T47D (cell line): ENCODE data around the gene SLC26A5.

Experiments
- DNase-seq, 2 experiments: peaks; one replicate each; pipeline versions ENCODE4 v3.0.0 to v3.0.0-alpha.2; 2011 to 2012; ENCODE audit warnings: low read depth in 1 of 2, low spot score in 1 of 2
- JUND ChIP-seq: IDR thresholded peaks from 2 replicates; pipeline ENCODE4 v1.6.1; 2012; ENCODE audit warnings: low read depth
- in situ Hi-C: cut with HindIII; loops from 2 replicates; pipeline ENCODE4 v1.10.0; 2016; ENCODE audit warnings: low sequenced_read_pairs, low pct_unique_long_range_greater_than_20kb

Gene SLC26A5

DNA sequence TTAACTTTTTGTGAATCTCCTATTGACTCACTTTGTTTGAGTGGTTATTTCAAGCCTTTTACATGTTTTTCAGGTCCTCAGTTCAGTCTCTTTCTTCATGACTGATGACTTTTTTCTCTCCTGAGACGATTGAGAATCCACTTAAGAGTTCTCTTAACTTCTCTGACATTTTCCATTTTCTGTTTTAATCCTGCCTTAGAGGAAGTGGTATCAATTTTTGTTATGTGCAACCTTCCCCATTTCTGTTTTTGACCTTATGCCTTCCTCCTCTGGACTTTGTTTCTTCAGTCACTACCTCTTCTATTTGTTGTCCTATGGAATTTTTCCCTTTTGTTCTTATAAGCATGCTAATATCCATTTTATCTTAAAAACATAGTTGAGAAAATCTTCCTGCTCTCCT is 96.2 kb downstream of the SLC26A5 start:
- in situ Hi-C loops = no loop called here
- TF ChIP-seq JUND = no peak
- DNase-seq = no peak

GRCh38 chr7:103348959-103349358 is 97.0 kb downstream of the SLC26A5 start:
- no peak for DNase-seq
- no peak for TF ChIP-seq JUND
- in situ Hi-C loops = no loop called here

DNA sequence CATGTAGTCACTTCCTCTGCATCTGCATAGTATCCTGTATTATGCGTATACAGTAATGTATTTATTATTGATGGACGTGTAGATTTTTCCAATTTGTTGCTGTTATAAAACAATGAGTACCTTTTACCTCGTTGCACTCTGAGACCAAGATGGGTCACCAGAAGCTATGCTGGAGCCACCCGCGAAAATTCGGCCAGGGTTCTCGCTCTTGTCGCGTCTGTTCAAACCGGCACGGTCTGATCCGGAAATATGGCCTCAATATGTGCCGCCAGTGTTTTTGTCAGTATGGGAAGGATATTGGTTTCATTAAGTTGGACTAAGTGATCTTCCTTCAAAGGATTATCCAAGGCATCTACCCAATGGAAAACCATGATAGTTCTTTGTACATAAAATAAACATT is 97.6 kb downstream of the SLC26A5 start:
- in situ Hi-C loops = no loop called here
- TF ChIP-seq JUND = no peak

GRCh38 chr7:103347507-103348267 is 98.3 kb downstream of the SLC26A5 start, which contains the start of gene PSMC2:
Gene PSMC2 (plus strand): TSS chr7:103347643. CDS start chr7:103347712, 69 bp downstream.
- TF ChIP-seq JUND = no peak
- DNase-seq = peak; percentile 30 to 92
- in situ Hi-C loops = no loop called here

More for the DNA sequence above, 97.6 kb downstream of the SLC26A5 start:
- DNase-seq = no peak

- no peak for DNase-seq
- in situ Hi-C loops = no loop called here
Observed at GRCh38 chr7:103346396-103346795, 99.6 kb downstream of the SLC26A5 start.

DNA sequence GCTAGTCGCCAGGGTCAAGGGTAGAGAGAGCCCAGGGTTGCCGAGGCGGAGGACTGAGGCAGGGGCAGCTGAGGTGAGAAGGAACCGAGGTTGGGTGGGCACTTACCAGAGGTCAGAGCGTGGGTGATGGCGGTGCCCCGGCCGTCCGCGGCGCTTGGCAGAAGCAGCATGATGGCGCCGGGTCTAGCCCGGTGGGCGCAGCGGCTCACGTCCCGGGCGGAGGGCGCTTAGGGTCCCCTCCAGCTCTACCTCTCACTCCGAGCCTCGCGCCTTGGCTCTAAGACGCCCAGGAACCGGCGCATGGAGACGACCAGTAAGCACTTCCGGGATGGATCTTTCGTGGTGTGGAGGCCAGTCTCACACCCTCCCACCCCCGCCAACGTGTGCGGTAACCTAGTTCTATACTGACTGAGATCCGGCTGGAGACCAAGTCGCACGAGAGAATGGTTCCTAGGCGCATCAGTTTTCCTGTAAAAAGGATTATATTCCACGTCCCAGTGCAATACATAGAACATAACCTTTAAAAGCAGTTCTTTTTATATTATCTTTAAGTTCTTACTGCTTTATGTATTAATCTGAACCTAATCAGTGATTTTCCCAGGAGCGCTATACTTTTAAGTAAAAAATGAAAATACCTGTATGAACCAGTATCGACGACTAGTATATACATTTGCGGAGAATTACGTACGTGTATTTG is 101.4 kb downstream of the SLC26A5 start, which contains the start of gene DNAJC2:
DNAJC2 (minus strand) TSS at position 315 of the 697 bp plus-strand sequence; CDS start at position 170, 145 bp downstream.
- peak; percentile 77 to 92 for DNase-seq
- in situ Hi-C loops = no loop called here
- TF ChIP-seq JUND = no peak

More at GRCh38 chr7:103346396-103346795, 99.6 kb downstream of the SLC26A5 start:
- no peak for TF ChIP-seq JUND

DNA sequence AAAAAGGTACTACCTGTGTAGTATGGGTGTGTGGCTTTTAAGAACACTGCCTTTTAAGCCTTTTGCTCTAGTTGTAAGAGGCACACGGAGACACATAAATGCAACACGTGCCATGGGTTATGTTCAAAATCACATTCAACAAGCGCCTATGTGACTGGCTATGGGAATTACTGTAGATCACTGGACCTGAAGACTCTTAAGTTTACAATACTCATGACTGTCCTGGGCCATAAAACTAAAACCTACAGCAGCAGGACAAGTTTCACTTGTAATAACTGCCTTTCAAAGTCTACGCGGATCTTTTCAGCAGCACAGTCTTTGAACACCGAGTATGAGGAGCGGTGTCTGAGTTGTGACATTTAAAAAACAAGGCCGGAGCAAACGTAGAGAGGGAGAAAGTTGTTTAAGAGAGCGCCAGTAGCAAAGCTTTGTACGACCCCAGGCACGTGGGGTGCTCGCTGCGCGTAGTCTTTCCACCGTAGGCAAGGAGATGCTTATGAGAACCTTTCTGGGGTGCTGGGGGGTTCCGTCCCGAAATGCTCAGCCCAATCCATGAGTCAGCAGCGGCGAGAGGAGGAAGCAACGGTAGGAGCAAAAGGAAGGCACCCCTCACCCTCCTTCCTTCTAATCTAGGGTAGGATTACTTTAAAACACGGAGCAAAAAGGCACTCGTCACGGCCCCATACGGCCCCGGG is 102.1 kb downstream of the SLC26A5 start:
- peak in 1 of 2 experiments; percentile 11 for DNase-seq
- in situ Hi-C loops = no loop called here
- TF ChIP-seq JUND = no peak

DNA sequence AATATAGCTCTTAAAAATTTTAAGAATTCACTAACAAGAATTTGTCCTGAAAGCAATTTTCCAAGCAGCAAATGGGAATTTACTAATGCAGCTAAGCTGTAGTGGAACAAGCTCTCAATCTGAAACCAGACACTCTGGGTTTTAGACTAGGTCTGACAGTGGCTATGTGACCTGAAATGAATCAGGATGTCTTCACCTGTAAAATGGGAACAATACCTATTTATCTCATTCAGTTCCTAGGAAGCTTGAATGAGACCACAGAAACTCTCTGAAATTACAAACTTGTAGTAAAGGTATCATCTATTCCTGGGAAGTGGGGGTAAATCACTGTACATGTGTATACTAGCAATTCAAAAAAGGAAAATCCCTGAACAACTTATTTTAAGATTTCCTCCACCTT is 102.7 kb downstream of the SLC26A5 start:
- DNase-seq = no peak
- in situ Hi-C loops = no loop called here
- no peak for TF ChIP-seq JUND

DNA sequence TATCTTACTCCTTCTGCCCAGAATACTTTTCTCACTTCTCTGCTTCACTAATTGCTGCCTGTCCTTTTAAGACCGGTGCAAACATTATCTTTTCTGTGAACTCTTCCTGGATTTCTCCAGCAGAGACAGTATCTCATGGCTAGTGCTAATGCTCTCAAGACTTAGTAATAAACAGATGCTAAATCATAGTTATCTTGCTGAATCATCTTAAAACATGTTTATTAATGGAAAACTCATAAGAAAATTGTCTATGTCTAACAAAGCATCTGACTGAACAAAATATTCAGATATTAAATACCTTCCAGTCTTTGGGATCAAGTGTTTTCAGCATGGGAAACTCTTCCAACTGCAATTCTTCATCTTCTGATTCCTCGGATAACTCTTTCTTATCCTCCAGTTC is 104.5 kb downstream of the SLC26A5 start:
- DNase-seq = no peak
- TF ChIP-seq JUND = no peak
- in situ Hi-C loops = no loop called here

- no peak for DNase-seq
- no peak for TF ChIP-seq JUND
- in situ Hi-C loops = no loop called here
Observed at GRCh38 chr7:103338864-103339263, 107.1 kb downstream of the SLC26A5 start.

- in situ Hi-C loops = no loop called here
- no peak for TF ChIP-seq JUND
- no peak for DNase-seq
Observed at GRCh38 chr7:103336761-103337160, 109.2 kb downstream of the SLC26A5 start.

- no peak for DNase-seq
- no peak for TF ChIP-seq JUND
- in situ Hi-C loops = no loop called here
Observed at GRCh38 chr7:103325744-103326143, 120.3 kb downstream of the SLC26A5 start.
